Endometrial microvascular endothelial cells (primary cell): Measurements from ENCODE around the gene SLC39A11. TPM values are rescaled to one million over a fixed set of nuclear protein-coding genes. Genes with fewer than 3 reads are reported as not detected.
"Not testable (repeated sequence)": the region's sequence is repeated elsewhere in the genome, so short reads cannot be mapped to it uniquely, and the experiment has no call there.

Source experiments
- in situ Hi-C: cut with HindIII; loops from 2 replicates; pipeline ENCODE4 v1.10.0; 2017; ENCODE audit warnings: low sequenced_read_pairs, low pct_unique_long_range_greater_than_20kb; ENCODE audit errors: inconsistent ontology term
- total RNA-seq: library from RNA; depleted of rRNA; stranded (reverse); fragments of >200 nt; gene quantifications from one replicate; pipeline ENCODE4 v1.2.3, GENCODE V29; 2015; ENCODE audit errors: inconsistent ontology term

SLC39A11 gene
- total RNA-seq, 1 donor from 2014 or later, result 11.8 TPM

GRCh38 chr17:72839131-72839725, 253.3 kb downstream of the SLC39A11 start:
- in situ Hi-C loops, result no loop called here

- in situ Hi-C loops, result no loop called here
These were observed 253.9 kb downstream of the SLC39A11 start for GRCh38 chr17:72838581-72838980.

- in situ Hi-C loops, result no loop called here
These were observed 254.4 kb downstream of the SLC39A11 start for GRCh38 chr17:72838068-72838467.

GRCh38 chr17:72837335-72837734, 255.2 kb downstream of the SLC39A11 start:
- in situ Hi-C loops, result no loop called here

- in situ Hi-C loops, result no loop called here
These were observed 259.2 kb downstream of the SLC39A11 start for GRCh38 chr17:72833128-72833765.

GRCh38 chr17:72832306-72832705, 260.2 kb downstream of the SLC39A11 start:
- in situ Hi-C loops, result no loop called here

- in situ Hi-C loops, result no loop called here
These were observed 262.6 kb downstream of the SLC39A11 start for GRCh38 chr17:72829883-72830282.

- in situ Hi-C loops, result no loop called here
These were observed 265.9 kb downstream of the SLC39A11 start for GRCh38 chr17:72826602-72827001.

- in situ Hi-C loops, result not testable (repeated sequence)
These were observed 266.4 kb downstream of the SLC39A11 start for GRCh38 chr17:72826059-72826458.

- in situ Hi-C loops, result no loop called here
These were observed 267.3 kb downstream of the SLC39A11 start for GRCh38 chr17:72825218-72825617.

- in situ Hi-C loops, result not testable (repeated sequence)
These were observed 268.2 kb downstream of the SLC39A11 start for GRCh38 chr17:72824267-72824666.

GRCh38 chr17:72822358-72823023, 270.0 kb downstream of the SLC39A11 start:
- in situ Hi-C loops, result no loop called here

GRCh38 chr17:72816406-72816805, 276.1 kb downstream of the SLC39A11 start:
- in situ Hi-C loops, result no loop called here

GRCh38 chr17:72813481-72813880, 279.0 kb downstream of the SLC39A11 start:
- in situ Hi-C loops, result no loop called here

- in situ Hi-C loops, result no loop called here
These were observed 279.7 kb downstream of the SLC39A11 start for GRCh38 chr17:72812823-72813222.

GRCh38 chr17:72811976-72812687, 280.4 kb downstream of the SLC39A11 start:
- in situ Hi-C loops, result no loop called here

GRCh38 chr17:72810991-72811508, 281.4 kb downstream of the SLC39A11 start:
- in situ Hi-C loops, result no loop called here

- in situ Hi-C loops, result no loop called here
These were observed 286.5 kb downstream of the SLC39A11 start for GRCh38 chr17:72806011-72806410.

GRCh38 chr17:72804949-72805707, 287.4 kb downstream of the SLC39A11 start:
- in situ Hi-C loops, result no loop called here
